HG02610 (cell line): ENCODE results near the gene ATRNL1.

Experiments
- ATAC-seq: cut with Tn5 transposase; IDR thresholded peaks from one replicate; pipeline ENCODE4 v1.9.1; 2021; ENCODE audit warnings: mild to moderate bottlenecking, moderate library complexity; ENCODE audit not compliant: unreplicated experiment

ATRNL1 gene

GRCh38 chr10:115093286-115093775 is at the start of gene ATRNL1:
ATRNL1 (plus strand) TSS chr10:115093365; CDS start chr10:115093751, 386 bp downstream.
- ATAC-seq: peak; percentile 74

GRCh38 chr10:115043719-115044118 is 49.4 kb upstream of the ATRNL1 start:
- ATAC-seq: no peak

GRCh38 chr10:115044891-115045290 is 48.3 kb upstream of the ATRNL1 start:
- ATAC-seq: no peak

GRCh38 chr10:115045499-115045898 is 47.7 kb upstream of the ATRNL1 start:
- ATAC-seq: no peak

- ATAC-seq: no peak
These were observed 46.4 kb upstream of the ATRNL1 start for GRCh38 chr10:115046686-115047236.

GRCh38 chr10:115047705-115048104 is 45.5 kb upstream of the ATRNL1 start:
- ATAC-seq: no peak

- no peak for ATAC-seq
These were observed 43.8 kb upstream of the ATRNL1 start for GRCh38 chr10:115049318-115049717.

GRCh38 chr10:115049960-115050359 is 43.2 kb upstream of the ATRNL1 start:
- ATAC-seq: no peak

- ATAC-seq: no peak
These were observed 42.7 kb upstream of the ATRNL1 start for GRCh38 chr10:115050375-115051010.

GRCh38 chr10:115051216-115051615 is 41.9 kb upstream of the ATRNL1 start:
- no peak for ATAC-seq

- no peak for ATAC-seq
These were observed 40.9 kb upstream of the ATRNL1 start for GRCh38 chr10:115052226-115052625.

GRCh38 chr10:115052728-115053127 is 40.4 kb upstream of the ATRNL1 start:
- no peak for ATAC-seq

- no peak for ATAC-seq
These were observed 37.0 kb upstream of the ATRNL1 start for GRCh38 chr10:115056186-115056585.

GRCh38 chr10:115059301-115059898 is 33.8 kb upstream of the ATRNL1 start:
- no peak for ATAC-seq

GRCh38 chr10:115063701-115064658 is 29.2 kb upstream of the ATRNL1 start:
- no peak for ATAC-seq

- ATAC-seq: no peak
These were observed 27.4 kb upstream of the ATRNL1 start for GRCh38 chr10:115065801-115066200.

GRCh38 chr10:115066528-115066927 is 26.6 kb upstream of the ATRNL1 start:
- no peak for ATAC-seq

- no peak for ATAC-seq
These were observed 19.4 kb upstream of the ATRNL1 start for GRCh38 chr10:115073796-115074195.

GRCh38 chr10:115082506-115082905 is 10.7 kb upstream of the ATRNL1 start:
- ATAC-seq: no peak

GRCh38 chr10:115084277-115084850 is 8.8 kb upstream of the ATRNL1 start:
- ATAC-seq: no peak

GRCh38 chr10:115091161-115091560 is 2.0 kb upstream of the ATRNL1 start:
- no peak for ATAC-seq
